Neural progenitor cell (in vitro differentiated cells): ENCODE measurements around the gene POU6F1.

ENCODE experiments used
- CTCF ChIP-seq: fragments of 200-600 bp; sonication (generic); IDR thresholded peaks from 2 replicates; pipeline ENCODE4 v1.5.1; 2017; ENCODE audit warnings: antibody characterized with exemption, mild to moderate bottlenecking
- EZH2 ChIP-seq: fragments of 200-600 bp; sonication (generic); IDR thresholded peaks from 2 replicates; pipeline ENCODE4 v1.6.1; 2017; ENCODE audit warnings: antibody characterized with exemption, mild to moderate bottlenecking, moderate library complexity

DNA sequence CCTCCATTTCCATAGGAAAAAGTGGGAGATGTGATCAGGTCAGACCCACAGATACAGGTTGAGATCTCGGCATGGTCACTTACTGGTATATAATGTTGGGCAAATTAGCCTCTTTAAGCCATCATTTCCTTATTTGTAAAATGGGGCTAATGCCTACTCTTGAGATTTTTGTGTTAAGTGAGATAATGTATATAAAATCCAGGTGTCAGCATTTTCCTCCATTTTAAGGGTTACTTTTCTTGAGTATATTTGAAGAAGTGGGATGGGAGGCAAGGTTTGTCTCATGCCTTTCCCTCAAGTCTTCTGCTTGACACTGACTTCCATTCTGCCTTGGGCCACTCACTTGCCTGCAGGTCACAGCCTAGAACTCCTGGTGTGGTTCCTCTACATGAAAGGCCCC, 10.1 kb upstream of the POU6F1 start:
- TF ChIP-seq CTCF = no peak
- no peak for TF ChIP-seq EZH2
